ENCODE results near the gene PRR36.

DNA sequence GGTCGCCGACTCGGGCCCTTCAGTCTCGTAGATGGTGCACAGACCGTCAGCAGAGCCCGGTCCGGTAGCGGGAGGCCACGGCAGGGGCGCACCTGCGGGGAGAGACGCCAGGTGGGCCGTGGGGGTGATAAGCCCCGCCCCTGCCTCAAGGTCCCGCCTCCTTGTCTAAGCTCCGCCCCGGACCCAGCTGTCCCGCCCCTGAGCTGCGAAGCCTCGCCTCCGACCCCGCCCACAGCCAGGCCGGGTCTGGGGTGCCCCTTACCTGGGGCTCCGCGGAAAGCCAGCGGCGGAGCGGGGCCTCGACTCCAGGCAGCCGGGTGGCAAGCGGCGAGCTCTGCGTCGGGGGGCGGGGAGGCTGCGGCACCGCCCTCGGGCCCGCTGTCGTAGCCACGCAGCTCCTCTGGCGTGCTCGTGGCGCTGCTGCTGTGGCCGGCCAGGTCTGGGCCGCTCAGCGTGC is 4.7 kb downstream of the PRR36 start:
- TF ChIP-seq, protein P1, sequence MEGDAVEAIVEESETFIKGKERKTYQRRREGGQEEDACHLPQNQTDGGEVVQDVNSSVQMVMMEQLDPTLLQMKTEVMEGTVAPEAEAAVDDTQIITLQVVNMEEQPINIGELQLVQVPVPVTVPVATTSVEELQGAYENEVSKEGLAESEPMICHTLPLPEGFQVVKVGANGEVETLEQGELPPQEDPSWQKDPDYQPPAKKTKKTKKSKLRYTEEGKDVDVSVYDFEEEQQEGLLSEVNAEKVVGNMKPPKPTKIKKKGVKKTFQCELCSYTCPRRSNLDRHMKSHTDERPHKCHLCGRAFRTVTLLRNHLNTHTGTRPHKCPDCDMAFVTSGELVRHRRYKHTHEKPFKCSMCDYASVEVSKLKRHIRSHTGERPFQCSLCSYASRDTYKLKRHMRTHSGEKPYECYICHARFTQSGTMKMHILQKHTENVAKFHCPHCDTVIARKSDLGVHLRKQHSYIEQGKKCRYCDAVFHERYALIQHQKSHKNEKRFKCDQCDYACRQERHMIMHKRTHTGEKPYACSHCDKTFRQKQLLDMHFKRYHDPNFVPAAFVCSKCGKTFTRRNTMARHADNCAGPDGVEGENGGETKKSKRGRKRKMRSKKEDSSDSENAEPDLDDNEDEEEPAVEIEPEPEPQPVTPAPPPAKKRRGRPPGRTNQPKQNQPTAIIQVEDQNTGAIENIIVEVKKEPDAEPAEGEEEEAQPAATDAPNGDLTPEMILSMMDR (IDR thresholded peaks at IDR 0.05) = no peak
- no peak for TF ChIP-seq POLR2A (IDR thresholded peaks at IDR 0.05)
